Astrocyte (in vitro differentiated cells and primary cell): ENCODE measurements around the gene RB1. TPM values are rescaled to one million over a fixed set of nuclear protein-coding genes. Genes with fewer than 3 reads are reported as not detected.

Experiments used
- DNase-seq: peaks from one replicate; pipeline ENCODE4 v3.0.0-alpha.2; 2010; ENCODE audit warnings: low read depth
- FAIRE-seq: peaks from 2 replicates; lab custom pipeline; 2011; peaks lifted over from hg19 to GRCh38; lab: Jason Lieb, UNC
- H2AFZ ChIP-seq: 2 replicates; pipeline ENCODE4 v1.6.0; 2012; ENCODE audit warnings: low read depth, low read length, inconsistent platforms
- H3K27ac ChIP-seq: 2 replicates; pipeline ENCODE4 v1.5.1; 2011; ENCODE audit warnings: low read depth, low read length, inconsistent platforms
- H3K27me3 ChIP-seq: 2 replicates; pipeline ENCODE4 v1.6.0; 2011; ENCODE audit warnings: low read length, inconsistent platforms; ENCODE audit not compliant: insufficient read depth
- H3K36me3 ChIP-seq: 2 replicates; pipeline ENCODE4 v1.5.1; 2011; ENCODE audit warnings: low read length, inconsistent platforms; ENCODE audit not compliant: insufficient read depth
- H3K4me1 ChIP-seq: 2 replicates; pipeline ENCODE4 v1.5.1; 2011; ENCODE audit warnings: low read length, inconsistent platforms; ENCODE audit not compliant: insufficient read depth
- H3K4me2 ChIP-seq: 2 replicates; pipeline ENCODE4 v1.6.0; 2012; ENCODE audit warnings: low read length, inconsistent platforms
- H3K4me3 ChIP-seq: 2 replicates; pipeline ENCODE4 v1.5.1; 2011; ENCODE audit warnings: low read depth, mild to moderate bottlenecking, low read length, inconsistent platforms; ENCODE audit not compliant: insufficient read depth
- H3K79me2 ChIP-seq: 2 replicates; pipeline ENCODE4 v1.6.0; 2012; ENCODE audit warnings: mild to moderate bottlenecking, low read length, inconsistent platforms; ENCODE audit not compliant: insufficient read depth
- H3K9ac ChIP-seq: 2 replicates; pipeline ENCODE4 v1.6.0; 2012; ENCODE audit warnings: mild to moderate bottlenecking, low read length, inconsistent platforms
- H3K9me3 ChIP-seq: 2 replicates; pipeline ENCODE4 v1.5.1; 2012; ENCODE audit warnings: low read depth, mild to moderate bottlenecking, low read length, inconsistent platforms; ENCODE audit not compliant: insufficient read depth
- H4K20me1 ChIP-seq: 2 replicates; pipeline ENCODE4 v1.6.0; 2012; ENCODE audit warnings: low read length, inconsistent platforms; ENCODE audit not compliant: insufficient read depth
- H3K27ac Mint-ChIP-seq: one replicate; pipeline ENCODE4 v1.8.0; 2021; ENCODE audit warnings: mild to moderate bottlenecking, mixed read lengths; ENCODE audit not compliant: unreplicated experiment
- H3K27me3 Mint-ChIP-seq: one replicate; pipeline ENCODE4 v1.8.0; 2021; ENCODE audit warnings: low read depth, mixed read lengths; ENCODE audit not compliant: unreplicated experiment
- H3K36me3 Mint-ChIP-seq: one replicate; pipeline ENCODE4 v1.8.0; 2021; ENCODE audit warnings: low read depth, mixed read lengths; ENCODE audit not compliant: unreplicated experiment
- H3K4me1 Mint-ChIP-seq: one replicate; pipeline ENCODE4 v1.8.0; 2021; ENCODE audit warnings: low read depth, mixed read lengths; ENCODE audit not compliant: unreplicated experiment
- H3K4me3 Mint-ChIP-seq: one replicate; pipeline ENCODE4 v1.8.0; 2021; ENCODE audit warnings: mild to moderate bottlenecking, moderate library complexity, mixed read lengths; ENCODE audit not compliant: unreplicated experiment
- H3K9me3 Mint-ChIP-seq: one replicate; pipeline ENCODE4 v1.8.0; 2021; ENCODE audit warnings: mild to moderate bottlenecking, mixed read lengths; ENCODE audit not compliant: unreplicated experiment
- CTCF ChIP-seq: IDR thresholded peaks from 2 replicates; pipeline ENCODE4 v1.5.1; 2011; ENCODE audit warnings: low read depth, mild to moderate bottlenecking, inconsistent platforms, low read length, moderate library complexity; ENCODE audit not compliant: insufficient read depth
- EZH2 ChIP-seq: IDR thresholded peaks from 2 replicates; pipeline ENCODE4 v1.6.1; 2012; ENCODE audit warnings: mild to moderate bottlenecking, low read length, inconsistent platforms; ENCODE audit not compliant: insufficient read depth
- total RNA-seq: library from RNA; stranded (reverse); gene quantifications from 2 replicates; pipeline ENCODE4 v1.2.1, GENCODE V29; 2021

The RB1 gene
- total RNA-seq, 1 donor from 2014 or later, result 32.7 TPM

DNA sequence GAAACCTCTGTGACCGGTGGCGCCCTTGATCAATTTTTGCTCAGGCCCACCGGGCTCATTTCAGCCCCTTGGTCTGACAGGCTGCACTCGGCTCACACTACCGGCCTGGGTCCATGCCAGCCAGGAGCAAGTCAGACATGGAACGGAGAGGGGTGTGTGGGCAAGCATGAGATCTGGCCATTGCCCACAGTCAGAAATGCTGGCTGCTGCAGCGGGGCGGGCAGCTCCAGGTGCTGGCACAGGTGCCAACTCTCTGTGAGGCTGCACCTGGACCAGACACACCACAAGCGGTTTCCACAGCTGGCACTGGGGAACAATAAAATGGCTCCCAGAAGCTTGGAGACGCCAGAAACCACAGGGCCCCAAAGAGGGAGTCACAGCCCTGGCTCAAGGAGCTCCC, 153.0 kb downstream of the RB1 start:
- FAIRE-seq (no peak), DNase-seq (no peak)
- H3K4me1 ChIP-seq, result no peaks in the 10 kb centered on the region
- no peaks in the 10 kb centered on the region for H3K27me3 ChIP-seq
- H3K9me3 Mint-ChIP-seq, result peaks cover 4% of the 10 kb centered on the region
- H3K9me3 ChIP-seq, result no peaks in the 10 kb centered on the region
- no peak overlapping the region for H3K27ac Mint-ChIP-seq
- H3K27me3 Mint-ChIP-seq, result no peaks in the 10 kb centered on the region
- H3K4me3 ChIP-seq, result no peak overlapping the region
- H3K36me3 ChIP-seq, result peaks cover 7% of the 10 kb centered on the region
- H3K36me3 Mint-ChIP-seq, result peaks cover 18% of the 10 kb centered on the region
- H2AFZ ChIP-seq, result no peak overlapping the region
- no peak overlapping the region for H3K9ac ChIP-seq
- H3K79me2 ChIP-seq, result no peaks in the 10 kb centered on the region
- no peak overlapping the region for H3K4me2 ChIP-seq
- no peak overlapping the region for H3K4me3 Mint-ChIP-seq
- H4K20me1 ChIP-seq, result no peaks in the 10 kb centered on the region
- TF ChIP-seq EZH2, result no peak
- no peak overlapping the region for H3K27ac ChIP-seq
- no peaks in the 10 kb centered on the region for H3K4me1 Mint-ChIP-seq

DNA sequence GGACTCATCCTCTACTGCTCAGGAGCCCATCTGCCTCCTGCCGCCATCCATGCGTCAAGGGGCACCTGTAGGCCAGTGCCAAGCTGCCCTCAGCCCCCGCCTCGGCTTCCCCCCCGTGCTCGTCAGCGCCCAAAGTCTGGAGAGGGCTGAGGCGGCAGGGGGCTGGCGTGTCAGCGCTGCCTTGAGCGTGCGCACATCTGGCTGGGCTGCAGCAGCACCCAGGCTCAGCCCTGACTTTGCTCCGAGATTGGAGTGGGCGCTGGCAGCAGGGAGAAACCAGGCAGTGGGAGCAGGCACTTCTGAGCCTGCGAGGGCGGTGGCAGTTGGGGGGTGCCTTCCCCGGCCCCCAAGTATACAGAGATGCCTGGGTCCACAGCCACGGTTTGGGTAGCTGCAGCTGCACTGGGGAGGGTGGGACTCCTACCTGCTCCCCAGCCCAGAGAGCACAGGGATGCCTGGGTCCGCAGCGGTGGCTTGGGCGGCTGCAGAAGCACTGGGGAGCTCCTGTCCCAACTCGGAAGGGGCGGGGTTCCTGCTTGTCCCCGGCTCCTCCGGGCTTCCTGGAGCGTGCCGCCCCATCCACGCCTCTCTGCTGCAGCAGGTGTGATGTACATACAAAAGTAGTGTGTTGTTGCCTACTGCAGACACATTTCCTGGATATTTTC, 154.2 kb downstream of the RB1 start:
- H3K9me3 Mint-ChIP-seq, result no peaks in the 10 kb centered on the region
- no peaks in the 10 kb centered on the region for H3K27me3 Mint-ChIP-seq
- Histone ChIP-seq H4K20me1 (no peaks in the 10 kb centered on the region), H2AFZ (no peak overlapping the region), H3K4me2 (no peak overlapping the region), H3K9me3 (no peaks in the 10 kb centered on the region), H3K27me3 (no peaks in the 10 kb centered on the region), H3K4me1 (no peaks in the 10 kb centered on the region), H3K27ac (no peak overlapping the region), H3K36me3 (peaks cover 7% of the 10 kb centered on the region), H3K9ac (no peak overlapping the region), H3K79me2 (no peaks in the 10 kb centered on the region), H3K4me3 (no peak overlapping the region)
- H3K4me1 Mint-ChIP-seq, result no peaks in the 10 kb centered on the region
- DNase-seq (no peak), FAIRE-seq (no peak)
- H3K4me3 Mint-ChIP-seq, result no peak overlapping the region
- H3K27ac Mint-ChIP-seq, result no peak overlapping the region
- H3K36me3 Mint-ChIP-seq, result peaks cover 18% of the 10 kb centered on the region
- TF ChIP-seq CTCF (no peak), EZH2 (no peak)

DNA sequence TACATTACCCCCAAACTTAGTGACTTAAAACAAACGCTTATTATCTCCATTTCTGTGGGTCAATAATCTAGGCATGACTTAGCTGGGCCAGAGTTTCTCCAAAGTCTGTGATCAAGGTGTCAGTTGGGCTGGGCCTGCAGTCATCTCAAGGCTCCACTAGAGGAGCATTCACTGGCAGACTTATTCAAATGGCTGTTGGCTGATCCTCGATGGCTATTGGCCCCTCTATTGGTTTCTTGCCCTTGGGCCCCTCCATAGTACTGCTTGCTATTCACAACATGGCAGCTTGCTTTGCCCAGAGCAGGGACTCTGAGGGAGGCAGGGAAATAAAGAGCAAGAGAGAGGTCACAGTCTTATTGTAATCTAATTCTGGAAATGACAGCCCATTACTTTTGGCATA, 171.7 kb downstream of the RB1 start:
- Histone ChIP-seq H2AFZ (no peak overlapping the region), H3K27ac (no peak overlapping the region), H3K27me3 (no peaks in the 10 kb centered on the region), H3K4me2 (no peak overlapping the region), H3K9ac (no peak overlapping the region), H3K9me3 (no peaks in the 10 kb centered on the region), H4K20me1 (no peaks in the 10 kb centered on the region), H3K4me1 (no peaks in the 10 kb centered on the region), H3K36me3 (no peaks in the 10 kb centered on the region), H3K4me3 (no peak overlapping the region), H3K79me2 (no peaks in the 10 kb centered on the region)
- no peak for DNase-seq
- peaks cover 7% of the 10 kb centered on the region for H3K36me3 Mint-ChIP-seq
- H3K27ac Mint-ChIP-seq, result no peak overlapping the region
- no peaks in the 10 kb centered on the region for H3K9me3 Mint-ChIP-seq
- no peaks in the 10 kb centered on the region for H3K27me3 Mint-ChIP-seq
- H3K4me1 Mint-ChIP-seq, result peaks cover 2% of the 10 kb centered on the region
- no peak for FAIRE-seq
- TF ChIP-seq EZH2, result no peak
- no peak for TF ChIP-seq CTCF
- no peak overlapping the region for H3K4me3 Mint-ChIP-seq
